GM19023 (cell line): ENCODE data around the gene PFDN1.
"Not testable (repeated sequence)": the region's sequence is repeated elsewhere in the genome, so short reads cannot be mapped to it uniquely, and the experiment has no call there.

Experiments used
- ATAC-seq: cut with Tn5 transposase; IDR thresholded peaks from one replicate; pipeline ENCODE4 v1.9.1; 2021; ENCODE audit warnings: mild to moderate bottlenecking, moderate library complexity; ENCODE audit not compliant: unreplicated experiment

The PFDN1 gene

GRCh38 chr5:140302786-140303639 is at the start of gene PFDN1:
Gene PFDN1, minus strand, starts transcription at chr5:140303101. Its CDS starts 28 bp downstream, at chr5:140303073.
- ATAC-seq = peak; percentile 97

GRCh38 chr5:140351609-140352334 is 48.9 kb upstream of the PFDN1 start:
- no peak for ATAC-seq

GRCh38 chr5:140349244-140349643 is 46.3 kb upstream of the PFDN1 start:
- ATAC-seq = no peak

- no peak for ATAC-seq
Observed at GRCh38 chr5:140348104-140348503, 45.2 kb upstream of the PFDN1 start.

- no peak for ATAC-seq
Observed at GRCh38 chr5:140347360-140347759, 44.5 kb upstream of the PFDN1 start.

- ATAC-seq = peak; percentile 76
Observed at GRCh38 chr5:140346348-140347221, 43.7 kb upstream of the PFDN1 start, which contains the start of gene HBEGF. Gene HBEGF, minus strand, starts transcription at chr5:140346603. Its CDS starts 275 bp downstream, at chr5:140346328.

- ATAC-seq = no peak
Observed at GRCh38 chr5:140345919-140346347, 43.0 kb upstream of the PFDN1 start.

- ATAC-seq = no peak
Observed at GRCh38 chr5:140344683-140345423, 42.0 kb upstream of the PFDN1 start.

- ATAC-seq = not testable (repeated sequence)
Observed at GRCh38 chr5:140343849-140344248, 40.9 kb upstream of the PFDN1 start.

- no peak for ATAC-seq
Observed at GRCh38 chr5:140342896-140343295, 40.0 kb upstream of the PFDN1 start.

- no peak for ATAC-seq
Observed at GRCh38 chr5:140342287-140342686, 39.4 kb upstream of the PFDN1 start.

- ATAC-seq = no peak
Observed at GRCh38 chr5:140341591-140341990, 38.7 kb upstream of the PFDN1 start.

GRCh38 chr5:140340605-140341121 is 37.8 kb upstream of the PFDN1 start:
- ATAC-seq = no peak

GRCh38 chr5:140339636-140340035 is 36.7 kb upstream of the PFDN1 start:
- ATAC-seq = no peak

GRCh38 chr5:140338908-140339307 is 36.0 kb upstream of the PFDN1 start:
- no peak for ATAC-seq

GRCh38 chr5:140338336-140338735 is 35.4 kb upstream of the PFDN1 start:
- ATAC-seq = no peak

GRCh38 chr5:140337880-140338279 is 35.0 kb upstream of the PFDN1 start:
- no peak for ATAC-seq

GRCh38 chr5:140336388-140336787 is 33.5 kb upstream of the PFDN1 start:
- ATAC-seq = no peak

- no peak for ATAC-seq
Observed at GRCh38 chr5:140331638-140332037, 28.7 kb upstream of the PFDN1 start.
